ENCODE data around the gene DIDO1. TPM values are rescaled to one million over a fixed set of nuclear protein-coding genes. Genes with fewer than 3 reads are reported as not detected.

DIDO1 gene
- total and polyA plus RNA-seq, 2 donors (not counting 1 experiment from before 2014, with no cell fraction given), result 57.6 to 124 TPM

DNA sequence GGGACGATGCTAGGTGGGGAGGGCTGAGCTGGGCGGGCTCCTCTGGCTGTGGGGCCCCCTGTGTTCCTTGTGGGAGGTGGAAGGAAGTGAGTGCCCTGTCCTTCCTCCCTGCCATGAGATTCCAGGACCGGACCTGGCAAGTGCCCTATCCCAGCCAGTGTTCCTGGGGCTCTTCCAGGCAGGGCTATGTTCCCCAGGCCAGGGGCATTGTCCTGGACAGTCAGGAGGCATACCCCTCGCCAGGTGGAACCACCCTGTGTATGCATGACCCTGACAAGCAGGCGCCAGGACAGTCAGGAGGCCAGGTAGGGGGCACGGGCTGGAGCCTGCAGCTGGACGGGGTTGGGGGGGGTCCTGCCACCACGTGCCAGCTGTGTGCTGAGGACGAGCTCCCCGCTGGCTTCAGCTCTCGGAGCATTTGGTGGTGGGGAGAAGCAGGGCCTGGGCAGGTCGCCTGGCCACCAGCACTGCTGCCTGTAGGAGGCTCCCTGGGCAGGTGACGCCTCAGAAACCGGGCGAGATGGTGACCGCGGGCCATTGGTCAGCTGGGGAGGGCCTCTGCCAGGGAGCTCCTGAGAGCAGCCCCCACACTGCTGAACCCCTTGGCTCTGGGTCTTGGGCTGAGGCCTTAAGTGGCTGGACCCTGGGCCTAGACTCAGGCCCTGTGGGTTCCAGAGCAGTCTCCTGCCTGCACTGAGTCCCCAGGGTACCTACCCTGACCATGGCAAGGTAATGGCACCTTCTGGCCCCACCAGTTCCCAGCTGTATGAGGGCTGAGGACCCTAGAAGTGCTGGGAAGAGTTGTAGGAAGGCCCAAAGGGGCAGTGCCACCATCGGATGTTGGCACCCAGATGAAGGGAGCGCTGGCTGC lies 26.9 kb upstream of the DIDO1 start:
- peaks cover 28 to 40% of the 10 kb centered on the region in 2 donors for H3K4me1 ChIP-seq (ENCODE audit: control insufficient read depth in 2 of 2, insufficient read depth in 2 of 2, low read length in 2 of 2)
- ChIA-PET POLR2A (interaction anchor here (1.7 to 2.7 kb wide), 3 partner anchors 15 to 27 kb away, joined by 7 to 42 read pairs (median 15); partner anchors contain the start of genes DIDO1 and GID8), CTCF (interaction anchor here (0.5 to 3.5 kb wide), 11 partner anchors 11 to 429 kb away, joined by 3 to 24 read pairs (median 4); partner anchors contain the start of genes DIDO1 and GID8)
- Mint-ChIP-seq H3K4me3 (peak overlapping the region; percentile 85), H3K27ac (peak overlapping the region; percentile 92), H3K4me1 (peaks cover 41% of the 10 kb centered on the region), H3K27me3 (no peaks in the 10 kb centered on the region), H3K9me3 (ENCODE audit: insufficient read depth) (no peaks in the 10 kb centered on the region)
- H3K27me3 ChIP-seq (replicated peaks in 1 of 4; ENCODE audit: control extremely low read depth in 1 of 4, control insufficient read depth in 3 of 4, insufficient read depth in 4 of 4, low read length in 3 of 4), result no peaks in the 10 kb centered on the region
- H3K4me2 ChIP-seq (replicated peaks; ENCODE audit: low read depth, low read length, poor library complexity, severe bottlenecking), result peak overlapping the region; percentile 81
- 12% methylated on average over 19 of the region's 19 CpGs for WGBS (ENCODE audit: insufficient coverage)
- peaks cover 0 to 3% (median 0%) of the 10 kb centered on the region in 3 donors for H3K9me3 ChIP-seq (ENCODE audit: control extremely low read depth in 1 of 3, control insufficient read depth in 2 of 3, insufficient read depth in 1 of 3, low read length in 2 of 3)
- H4K20me1 ChIP-seq (ENCODE audit: control insufficient read depth, insufficient read depth, low read length, poor library complexity, severe bottlenecking), result peaks cover 18% of the 10 kb centered on the region
- H3K36me3 ChIP-seq (replicated peaks in 1 of 2; ENCODE audit: control extremely low read depth in 1 of 2, control insufficient read depth in 1 of 2, extremely low read depth in 1 of 2, insufficient read depth in 2 of 2, low read length in 1 of 2), result peaks cover 0 to 40% of the 10 kb centered on the region in 2 experiments
- ATAC-seq (ENCODE audit: low read depth), result no peak
- no peak for TF ChIP-seq EZH2 (IDR thresholded peaks at IDR 0.05; ENCODE audit: borderline replicate concordance, insufficient read depth, low read depth, low read length, poor library complexity, severe bottlenecking)
- no peak for TF ChIP-seq CTCF (IDR thresholded peaks at IDR 0.05)
- peak overlapping the region; percentile 82 to 91 for H3K27ac ChIP-seq (ENCODE audit: low read length in 2 of 2)
- peak overlapping the region; percentile 35 to 62 (median 54) for H3K4me3 ChIP-seq (ENCODE audit: control extremely low read depth in 1 of 5, extremely low read depth in 1 of 5, insufficient read depth in 1 of 5, low read depth in 2 of 5, low read length in 4 of 5)
- peak overlapping the region; percentile 71 for H3K9ac ChIP-seq (ENCODE audit: low read length)
- peak overlapping the region; percentile 58 for H2AFZ ChIP-seq (ENCODE audit: insufficient read depth, low read depth, low read length, poor library complexity, severe bottlenecking)
- H3K79me2 ChIP-seq (ENCODE audit: control insufficient read depth, insufficient read depth, low read length), result peaks cover 80% of the 10 kb centered on the region
- intact Hi-C loops (cut with micrococcal nuclease), result loop anchor here (5.0 to 10.0 kb wide), 6 partner anchors 36 to 942 kb away; partner anchors contain the start of genes BHLHE23, DNAJC5, MRGBP and MTG2
- peak; percentile 48 for DNase-seq

Data from B cell (primary cell).